ENCODE measurements around the gene COX7B2. TPM values are rescaled to one million over a fixed set of nuclear protein-coding genes. Genes with fewer than 3 reads are reported as not detected.

The COX7B2 gene
- total RNA-seq, 2 experiments from 2014 or later = not detected

GRCh38 chr4:46931981-46932380, 22.9 kb upstream of the COX7B2 start:
- DNase-seq = no peak
- H3K4me1 Mint-ChIP-seq = no peaks in the 10 kb centered on the region
- no peaks in the 10 kb centered on the region for H3K36me3 Mint-ChIP-seq
- peaks cover 9% of the 10 kb centered on the region for H3K27me3 Mint-ChIP-seq
- no peaks in the 10 kb centered on the region for H3K9me3 Mint-ChIP-seq (ENCODE audit: low read depth)
- CTCF ChIA-PET = interaction anchor here (1.0 to 1.6 kb wide), 3 partner anchors 9 to 191 kb away, joined by 3 to 5 read pairs (median 3); no protein-coding TSS in a partner anchor
- peak; percentile 47 for ATAC-seq
- H3K27ac Mint-ChIP-seq = no peak overlapping the region
- no peak overlapping the region for H3K4me3 Mint-ChIP-seq

DNA sequence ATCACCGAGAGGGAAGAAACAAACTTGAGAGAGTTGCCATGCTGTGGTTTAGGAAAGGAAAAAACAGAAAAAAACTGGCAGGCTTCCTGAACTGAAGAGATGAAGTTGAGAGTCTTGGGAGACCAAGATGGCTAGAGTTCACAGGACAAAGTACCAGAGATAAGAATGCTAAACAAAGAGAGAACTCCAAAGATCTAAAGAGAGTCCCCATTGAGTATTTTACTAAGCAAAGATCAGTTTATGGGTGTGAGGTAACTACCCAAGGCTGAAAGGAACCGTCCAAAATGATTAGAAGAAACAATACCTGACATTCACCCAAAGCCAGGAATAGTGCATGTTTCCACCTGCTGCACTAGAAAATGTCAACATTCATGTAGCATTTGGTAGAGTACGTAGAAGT, 21.8 kb upstream of the COX7B2 start:
- no peak for ATAC-seq
- Mint-ChIP-seq H3K36me3 (no peaks in the 10 kb centered on the region), H3K27ac (no peak overlapping the region), H3K4me3 (no peak overlapping the region), H3K27me3 (peaks cover 9% of the 10 kb centered on the region), H3K4me1 (no peaks in the 10 kb centered on the region), H3K9me3 (ENCODE audit: low read depth) (no peaks in the 10 kb centered on the region)
- DNase-seq = no peak
- CTCF ChIA-PET = interaction anchor here (1.0 to 1.6 kb wide), 2 partner anchors 9 to 192 kb away, joined by 3 to 5 read pairs; no protein-coding TSS in a partner anchor

- H3K4me3 Mint-ChIP-seq = no peak overlapping the region
- H3K36me3 Mint-ChIP-seq = no peaks in the 10 kb centered on the region
- DNase-seq = no peak
- no peaks in the 10 kb centered on the region for H3K9me3 Mint-ChIP-seq (ENCODE audit: low read depth)
- H3K27me3 Mint-ChIP-seq = peaks cover 9% of the 10 kb centered on the region
- ATAC-seq = no peak
- H3K4me1 Mint-ChIP-seq = no peaks in the 10 kb centered on the region
- no peak overlapping the region for H3K27ac Mint-ChIP-seq
- CTCF ChIA-PET = no interaction called here
Observed at GRCh38 chr4:46927201-46927600, 18.2 kb upstream of the COX7B2 start.

DNA sequence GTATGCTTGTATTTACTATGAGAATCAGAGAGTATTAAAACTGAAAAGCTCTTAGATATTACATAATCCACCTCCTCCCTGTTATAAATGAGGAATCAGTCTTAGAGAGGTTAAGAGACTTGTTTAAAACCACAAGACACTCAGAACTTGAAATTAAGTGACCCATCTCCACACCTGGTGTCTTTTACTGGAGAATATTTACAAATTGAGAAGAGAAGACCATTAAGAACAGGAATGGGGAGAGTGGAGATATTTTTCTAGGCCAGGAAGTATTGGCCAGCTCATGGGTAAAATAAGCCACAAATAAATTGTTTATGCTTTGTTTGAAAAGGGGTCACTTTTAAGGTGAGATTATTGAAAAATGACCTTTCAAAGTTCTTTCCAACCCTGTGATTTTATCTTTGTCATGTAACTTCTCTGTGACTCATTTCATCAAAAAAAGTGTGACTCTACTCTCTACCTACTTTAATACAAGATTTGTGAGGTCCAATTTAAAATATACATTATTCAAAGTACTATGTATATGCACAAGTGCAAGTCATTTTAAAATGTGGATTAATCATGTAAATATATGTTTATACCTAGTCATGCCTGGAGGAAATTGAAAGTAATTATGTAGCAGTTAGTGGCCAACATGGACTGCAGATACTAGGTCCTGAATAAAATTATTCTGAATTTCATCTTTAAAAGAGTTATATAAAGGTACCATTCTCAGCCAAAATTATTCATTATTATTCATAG, 15.9 kb upstream of the COX7B2 start:
- no peak overlapping the region for H3K27ac Mint-ChIP-seq
- H3K36me3 Mint-ChIP-seq = no peaks in the 10 kb centered on the region
- peaks cover 6% of the 10 kb centered on the region for H3K27me3 Mint-ChIP-seq
- CTCF ChIA-PET = no interaction called here
- H3K4me1 Mint-ChIP-seq = no peaks in the 10 kb centered on the region
- H3K4me3 Mint-ChIP-seq = no peak overlapping the region
- no peak for ATAC-seq
- DNase-seq = no peak
- H3K9me3 Mint-ChIP-seq (ENCODE audit: low read depth) = no peaks in the 10 kb centered on the region

DNA sequence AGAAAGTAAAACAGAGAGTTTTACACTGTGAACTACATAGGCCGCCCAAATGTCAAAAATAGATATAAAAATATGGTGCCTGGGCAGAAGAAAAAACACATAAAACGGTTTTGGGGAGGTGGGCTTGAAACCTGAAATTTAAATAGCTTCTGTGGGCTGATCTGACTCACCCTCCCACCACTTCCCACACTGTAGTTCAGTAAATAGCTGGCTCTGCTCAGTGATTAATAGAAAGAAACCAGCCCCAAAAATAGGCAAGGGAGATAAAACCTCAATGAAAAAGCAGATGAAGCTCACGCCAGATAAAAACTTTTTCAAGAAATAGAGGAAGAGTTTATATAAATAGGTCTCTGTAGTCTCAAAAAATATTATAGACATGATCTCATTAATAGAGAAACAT, 13.2 kb upstream of the COX7B2 start:
- ATAC-seq = no peak

GRCh38 chr4:46908148-46908547, 897 bp downstream of the COX7B2 start:
- CTCF ChIA-PET = no interaction called here
- ATAC-seq (no peak), DNase-seq (no peak)
- H3K27ac Mint-ChIP-seq = no peak overlapping the region
- no peaks in the 10 kb centered on the region for H3K4me1 Mint-ChIP-seq
- H3K27me3 Mint-ChIP-seq = no peaks in the 10 kb centered on the region
- H3K36me3 Mint-ChIP-seq = no peaks in the 10 kb centered on the region
- no peak overlapping the region for H3K4me3 Mint-ChIP-seq
- no peaks in the 10 kb centered on the region for H3K9me3 Mint-ChIP-seq (ENCODE audit: low read depth)

More for the DNA sequence above, 13.2 kb upstream of the COX7B2 start:
- no peak overlapping the region for H3K27ac Mint-ChIP-seq
- no peaks in the 10 kb centered on the region for H3K27me3 Mint-ChIP-seq
- DNase-seq = no peak
- H3K36me3 Mint-ChIP-seq = no peaks in the 10 kb centered on the region
- H3K9me3 Mint-ChIP-seq (ENCODE audit: low read depth) = no peaks in the 10 kb centered on the region
- no peaks in the 10 kb centered on the region for H3K4me1 Mint-ChIP-seq
- H3K4me3 Mint-ChIP-seq = no peak overlapping the region
- CTCF ChIA-PET = interaction anchor here (1.0 kb wide), 1 partner anchor 10 kb away, joined by 5 read pairs; no protein-coding TSS in a partner anchor

DNA sequence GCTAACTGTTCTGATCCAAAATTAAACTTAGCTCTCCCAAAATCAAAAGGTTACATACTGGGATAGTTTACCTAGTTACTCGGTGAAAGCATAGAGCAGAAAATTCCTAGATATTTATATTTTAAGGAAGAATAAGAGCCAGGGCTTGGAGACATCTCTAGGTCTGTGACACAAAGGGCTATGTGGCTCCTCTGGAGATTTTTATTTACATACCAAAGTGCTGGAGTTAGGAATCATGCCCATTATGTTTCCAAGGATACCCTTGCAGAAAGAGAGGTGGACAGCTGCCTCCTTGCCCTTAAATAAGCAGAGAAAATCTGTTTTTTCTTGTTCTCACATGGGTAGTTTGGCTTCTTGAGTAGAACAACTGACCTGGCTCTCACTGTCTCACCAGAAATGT, 9.0 kb downstream of the COX7B2 start:
- DNase-seq (no peak), ATAC-seq (no peak)
- Mint-ChIP-seq H3K4me1 (no peaks in the 10 kb centered on the region), H3K4me3 (no peak overlapping the region), H3K9me3 (ENCODE audit: low read depth) (no peaks in the 10 kb centered on the region), H3K27ac (no peak overlapping the region), H3K36me3 (no peaks in the 10 kb centered on the region), H3K27me3 (no peaks in the 10 kb centered on the region)
- CTCF ChIA-PET = no interaction called here

- no peak for ATAC-seq
- no peaks in the 10 kb centered on the region for H3K4me1 Mint-ChIP-seq
- DNase-seq = no peak
- H3K4me3 Mint-ChIP-seq = no peak overlapping the region
- CTCF ChIA-PET = no interaction called here
- no peak overlapping the region for H3K27ac Mint-ChIP-seq
- no peaks in the 10 kb centered on the region for H3K36me3 Mint-ChIP-seq
- H3K27me3 Mint-ChIP-seq = no peaks in the 10 kb centered on the region
- peaks cover 3% of the 10 kb centered on the region for H3K9me3 Mint-ChIP-seq (ENCODE audit: low read depth)
Observed at GRCh38 chr4:46894826-46895225, 14.2 kb downstream of the COX7B2 start.

- Mint-ChIP-seq H3K36me3 (no peaks in the 10 kb centered on the region), H3K9me3 (ENCODE audit: low read depth) (peaks cover 3% of the 10 kb centered on the region), H3K27ac (no peak overlapping the region), H3K4me3 (no peak overlapping the region), H3K4me1 (no peaks in the 10 kb centered on the region), H3K27me3 (peaks cover 5% of the 10 kb centered on the region)
- CTCF ChIA-PET = interaction anchor here (0.7 kb wide), 1 partner anchor 878 kb away, joined by 3 read pairs; no protein-coding TSS in a partner anchor
- no peak for DNase-seq
- no peak for ATAC-seq
Observed at GRCh38 chr4:46890056-46890455, 19.0 kb downstream of the COX7B2 start.

GRCh38 chr4:46889410-46889809, 19.6 kb downstream of the COX7B2 start:
- CTCF ChIA-PET = no interaction called here
- Mint-ChIP-seq H3K4me1 (no peaks in the 10 kb centered on the region), H3K4me3 (no peak overlapping the region), H3K9me3 (ENCODE audit: low read depth) (peaks cover 3% of the 10 kb centered on the region), H3K27ac (no peak overlapping the region), H3K27me3 (peaks cover 5% of the 10 kb centered on the region), H3K36me3 (no peaks in the 10 kb centered on the region)
- no peak for ATAC-seq
- no peak for DNase-seq

- Mint-ChIP-seq H3K4me1 (no peaks in the 10 kb centered on the region), H3K4me3 (no peak overlapping the region), H3K36me3 (no peaks in the 10 kb centered on the region), H3K27ac (no peak overlapping the region), H3K9me3 (ENCODE audit: low read depth) (no peaks in the 10 kb centered on the region), H3K27me3 (peaks cover 5% of the 10 kb centered on the region)
- CTCF ChIA-PET = no interaction called here
- ATAC-seq = no peak
- DNase-seq = no peak
Observed at GRCh38 chr4:46886711-46887110, 22.3 kb downstream of the COX7B2 start.

DNA sequence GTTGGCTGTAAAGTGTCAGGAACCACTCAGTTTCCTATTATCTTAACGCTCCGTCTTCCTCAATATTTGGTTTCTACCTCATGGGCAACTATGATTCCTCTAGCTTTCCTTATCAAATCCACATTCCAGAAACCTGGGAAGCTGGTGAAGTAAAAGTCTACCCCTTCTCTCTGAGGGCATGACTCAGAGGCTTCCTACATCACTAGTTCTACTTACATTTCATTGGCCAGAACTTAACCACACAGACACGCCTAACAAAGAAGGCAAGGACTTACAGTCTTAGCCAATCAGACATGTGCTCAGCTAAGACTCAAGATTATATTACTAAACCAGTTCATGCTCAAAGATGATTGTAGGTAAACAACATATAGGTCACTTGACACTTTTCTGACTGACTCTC, 30.4 kb downstream of the COX7B2 start:
- Mint-ChIP-seq H3K4me3 (no peak overlapping the region), H3K27ac (no peak overlapping the region), H3K9me3 (ENCODE audit: low read depth) (no peaks in the 10 kb centered on the region), H3K4me1 (no peaks in the 10 kb centered on the region), H3K36me3 (no peaks in the 10 kb centered on the region), H3K27me3 (no peaks in the 10 kb centered on the region)
- ATAC-seq = no peak
- CTCF ChIA-PET = no interaction called here
- no peak for DNase-seq

- Mint-ChIP-seq H3K27me3 (no peaks in the 10 kb centered on the region), H3K4me3 (no peak overlapping the region), H3K4me1 (no peaks in the 10 kb centered on the region), H3K9me3 (ENCODE audit: low read depth) (no peaks in the 10 kb centered on the region), H3K36me3 (no peaks in the 10 kb centered on the region), H3K27ac (no peak overlapping the region)
- ATAC-seq = no peak
- DNase-seq = no peak
- CTCF ChIA-PET = no interaction called here
Observed at GRCh38 chr4:46874811-46875210, 34.2 kb downstream of the COX7B2 start.

DNA sequence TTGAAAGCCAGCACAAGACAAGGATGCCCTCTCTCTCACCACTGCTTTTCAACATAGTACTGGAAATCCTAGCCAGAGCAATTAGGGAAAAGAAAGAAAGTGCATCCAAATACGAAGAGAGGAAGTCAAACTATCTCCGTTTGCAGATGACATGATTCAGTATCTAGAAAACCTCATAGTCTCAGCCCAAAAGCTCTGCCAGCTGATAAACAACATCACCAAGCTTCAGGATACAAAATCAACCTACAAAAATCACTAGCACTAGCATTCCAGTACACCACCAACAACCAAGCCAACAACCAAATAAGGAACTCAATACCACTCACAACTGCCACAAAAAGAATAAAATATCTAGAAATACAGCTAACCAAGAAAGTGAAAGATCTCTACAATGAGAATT, 38.6 kb downstream of the COX7B2 start:
- no peaks in the 10 kb centered on the region for H3K9me3 Mint-ChIP-seq (ENCODE audit: low read depth)
- H3K36me3 Mint-ChIP-seq = no peaks in the 10 kb centered on the region
- no peak overlapping the region for H3K4me3 Mint-ChIP-seq
- no peak for ATAC-seq
- H3K4me1 Mint-ChIP-seq = no peaks in the 10 kb centered on the region
- no peak for DNase-seq
- no peaks in the 10 kb centered on the region for H3K27me3 Mint-ChIP-seq
- H3K27ac Mint-ChIP-seq = no peak overlapping the region
- CTCF ChIA-PET = no interaction called here
